GM19438 (cell line): ENCODE measurements around the gene HCFC1R1.
"Not testable (repeated sequence)": the region's sequence is repeated elsewhere in the genome, so short reads cannot be mapped to it uniquely, and the experiment has no call there.

Experiments
- ATAC-seq: cut with Tn5 transposase; IDR thresholded peaks from one replicate; pipeline ENCODE4 v1.9.1; 2021; ENCODE audit warnings: low read depth; ENCODE audit not compliant: unreplicated experiment

Gene HCFC1R1

GRCh38 chr16:3023669-3024478, at the start of gene HCFC1R1, which contains the start of gene THOC6:
HCFC1R1 (minus strand) TSS chr16:3023942; CDS start chr16:3023941, 1 bp downstream.
THOC6 (plus strand) TSS chr16:3024035; CDS start chr16:3024327, 292 bp downstream.
- peak; percentile 61 for ATAC-seq

- no peak for ATAC-seq
Observed at GRCh38 chr16:3073448-3073847, 49.7 kb upstream of the HCFC1R1 start.

GRCh38 chr16:3072576-3073263, 49.0 kb upstream of the HCFC1R1 start:
- ATAC-seq: not testable (repeated sequence)

GRCh38 chr16:3072148-3072547, 48.4 kb upstream of the HCFC1R1 start:
- not testable (repeated sequence) for ATAC-seq

GRCh38 chr16:3071655-3072054, 47.9 kb upstream of the HCFC1R1 start:
- ATAC-seq: no peak

- ATAC-seq: no peak
Observed at GRCh38 chr16:3070608-3071111, 46.9 kb upstream of the HCFC1R1 start.

- ATAC-seq: not testable (repeated sequence)
Observed at GRCh38 chr16:3069146-3069545, 45.4 kb upstream of the HCFC1R1 start.

- no peak for ATAC-seq
Observed at GRCh38 chr16:3068487-3068886, 44.7 kb upstream of the HCFC1R1 start.

- ATAC-seq: no peak
Observed at GRCh38 chr16:3066440-3066748, 42.7 kb upstream of the HCFC1R1 start.

GRCh38 chr16:3065742-3066439, 42.1 kb upstream of the HCFC1R1 start:
- no peak for ATAC-seq

GRCh38 chr16:3065069-3065741, 41.5 kb upstream of the HCFC1R1 start, which contains the start of gene IL32:
IL32 (plus strand) TSS chr16:3065640; CDS start chr16:3065812, 172 bp downstream.
- ATAC-seq: no peak

GRCh38 chr16:3063625-3064386, 40.1 kb upstream of the HCFC1R1 start:
- ATAC-seq: no peak

- no peak for ATAC-seq
Observed at GRCh38 chr16:3062553-3062952, 38.8 kb upstream of the HCFC1R1 start.

- ATAC-seq: no peak
Observed at GRCh38 chr16:3060339-3061127, 36.8 kb upstream of the HCFC1R1 start.

- no peak for ATAC-seq
Observed at GRCh38 chr16:3059723-3060242, 36.0 kb upstream of the HCFC1R1 start.

GRCh38 chr16:3059041-3059722, 35.4 kb upstream of the HCFC1R1 start:
- ATAC-seq: no peak

- no peak for ATAC-seq
Observed at GRCh38 chr16:3058139-3059030, 34.6 kb upstream of the HCFC1R1 start.
